ENCODE results near the gene PRKG1.

GRCh38 chr10:51109801-51110533 lies 35.7 kb downstream of the PRKG1 start:
- no peak for TF ChIP-seq POLR2AphosphoS5 (IDR thresholded peaks at IDR 0.05; ENCODE audit: low read depth)
- TF ChIP-seq CTCF (IDR thresholded peaks at IDR 0.05; ENCODE audit: insufficient read depth, low read length): no peak
- no peak for TF ChIP-seq REST (IDR thresholded peaks at IDR 0.05; ENCODE audit: insufficient replicate concordance, low read depth)
- no peak for TF ChIP-seq GABPA (IDR thresholded peaks at IDR 0.05; ENCODE audit: low read depth)
- no peak for TF ChIP-seq SPI1 (IDR thresholded peaks at IDR 0.05; ENCODE audit: borderline replicate concordance, low read depth)

Measured in HL-60 (cell line).